CD4-positive, alpha-beta memory T cell (primary cell): ENCODE data around the gene GRIN2C. TPM values are rescaled to one million over a fixed set of nuclear protein-coding genes. Genes with fewer than 3 reads are reported as not detected.
"Not testable (repeated sequence)": the region's sequence is repeated elsewhere in the genome, so short reads cannot be mapped to it uniquely, and the experiment has no call there.

ENCODE experiments used
- CTCF ChIA-PET: fragments of 350-600 bp; sonication (Branson Sonifier 250); formaldehyde crosslinking; loops from one replicate; lab custom pipeline; 2021; ENCODE audit warnings: inconsistent platforms; ENCODE audit not compliant: partially characterized antibody; lab: Charles Lee
- POLR2A ChIA-PET: fragments of 350-600 bp; sonication (Branson Sonifier 250); formaldehyde crosslinking; loops from one replicate; lab custom pipeline; 2021; ENCODE audit not compliant: partially characterized antibody; lab: Charles Lee
- DNase-seq, 5 donors: peaks; one replicate each; pipeline versions ENCODE4 v3.0.0 to v3.0.0-alpha.2; 2020 to 2022; ENCODE audit warnings: mixed read lengths in 1 of 5
- H3K27ac ChIP-seq: one replicate; pipeline ENCODE4 v1.7.0; 2013; ENCODE audit warnings: low read depth, low read length
- H3K27me3 ChIP-seq: 2 replicates; pipeline ENCODE4 v1.7.0; 2013; ENCODE audit warnings: mild to moderate bottlenecking, low read length, moderate library complexity; ENCODE audit not compliant: insufficient read depth
- H3K36me3 ChIP-seq: 2 replicates; pipeline ENCODE4 v1.7.0; 2013; ENCODE audit warnings: mild to moderate bottlenecking, low read length, moderate library complexity; ENCODE audit not compliant: insufficient read depth
- H3K4me1 ChIP-seq: 2 replicates; pipeline ENCODE4 v1.7.0; 2013; ENCODE audit warnings: mild to moderate bottlenecking, low read length, moderate library complexity; ENCODE audit not compliant: insufficient read depth
- H3K4me3 ChIP-seq, 2 donors: one replicate each; pipeline ENCODE4 v1.7.0; 2013; ENCODE audit warnings: low read length in 2 of 2, mild to moderate bottlenecking in 1 of 2
- H3K9me3 ChIP-seq, 2 donors: one replicate each; pipeline ENCODE4 v1.7.0; 2013; ENCODE audit warnings: low read length in 2 of 2, control low read depth in 1 of 2; ENCODE audit not compliant: control insufficient read depth in 1 of 2
- H3K27ac Mint-ChIP-seq, 7 donors: one replicate each; pipeline ENCODE4 v1.8.0; 2020 to 2021; ENCODE audit warnings: mixed read lengths in 7 of 7, mild to moderate bottlenecking in 6 of 7, inconsistent platforms in 3 of 7, moderate library complexity in 3 of 7
- H3K27me3 Mint-ChIP-seq, 2 donors: one replicate each; pipeline ENCODE4 v1.8.0; 2020 to 2021; ENCODE audit warnings: mixed read lengths in 2 of 2
- H3K36me3 Mint-ChIP-seq, 2 donors: one replicate each; pipeline ENCODE4 v1.8.0; 2020 to 2021; ENCODE audit warnings: mixed read lengths in 2 of 2, inconsistent platforms in 1 of 2, mild to moderate bottlenecking in 1 of 2
- H3K4me1 Mint-ChIP-seq, 4 donors: one replicate each; pipeline ENCODE4 v1.8.0; 2020 to 2021; ENCODE audit warnings: mixed read lengths in 4 of 4, mild to moderate bottlenecking in 1 of 4
- H3K4me3 Mint-ChIP-seq, 8 donors: one replicate each; pipeline ENCODE4 v1.8.0; 2020 to 2021; ENCODE audit warnings: mixed read lengths in 8 of 8, mild to moderate bottlenecking in 7 of 8, moderate library complexity in 6 of 8, inconsistent platforms in 3 of 8
- H3K9me3 Mint-ChIP-seq, 8 donors: one replicate each; pipeline ENCODE4 v1.8.0; 2020 to 2021; ENCODE audit warnings: mixed read lengths in 8 of 8, mild to moderate bottlenecking in 5 of 8, inconsistent platforms in 3 of 8, moderate library complexity in 1 of 8
- intact Hi-C: fragments of 100-400 bp; cut with micrococcal nuclease; formaldehyde crosslinking; loops from one replicate; pipeline ENCODE4 v1.15.1; 2023
- polyA plus RNA-seq, 2 donors: library from polyadenylated mRNA; unstranded; fragments of 300-500 nt; fragmentation: Illumina TruSeq; gene quantifications; one replicate each; pipeline ENCODE4 v1.2.3, GENCODE V29; 2021
- total RNA-seq, 2 experiments: library from RNA; stranded (reverse); gene quantifications; one replicate each; pipeline ENCODE4 v1.2.3, GENCODE V29; 2021

Gene GRIN2C
- total RNA-seq (under 1 TPM in 1 of 2 experiments, not detected in 1; 0.09 TPM), polyA plus RNA-seq (not detected)

DNA sequence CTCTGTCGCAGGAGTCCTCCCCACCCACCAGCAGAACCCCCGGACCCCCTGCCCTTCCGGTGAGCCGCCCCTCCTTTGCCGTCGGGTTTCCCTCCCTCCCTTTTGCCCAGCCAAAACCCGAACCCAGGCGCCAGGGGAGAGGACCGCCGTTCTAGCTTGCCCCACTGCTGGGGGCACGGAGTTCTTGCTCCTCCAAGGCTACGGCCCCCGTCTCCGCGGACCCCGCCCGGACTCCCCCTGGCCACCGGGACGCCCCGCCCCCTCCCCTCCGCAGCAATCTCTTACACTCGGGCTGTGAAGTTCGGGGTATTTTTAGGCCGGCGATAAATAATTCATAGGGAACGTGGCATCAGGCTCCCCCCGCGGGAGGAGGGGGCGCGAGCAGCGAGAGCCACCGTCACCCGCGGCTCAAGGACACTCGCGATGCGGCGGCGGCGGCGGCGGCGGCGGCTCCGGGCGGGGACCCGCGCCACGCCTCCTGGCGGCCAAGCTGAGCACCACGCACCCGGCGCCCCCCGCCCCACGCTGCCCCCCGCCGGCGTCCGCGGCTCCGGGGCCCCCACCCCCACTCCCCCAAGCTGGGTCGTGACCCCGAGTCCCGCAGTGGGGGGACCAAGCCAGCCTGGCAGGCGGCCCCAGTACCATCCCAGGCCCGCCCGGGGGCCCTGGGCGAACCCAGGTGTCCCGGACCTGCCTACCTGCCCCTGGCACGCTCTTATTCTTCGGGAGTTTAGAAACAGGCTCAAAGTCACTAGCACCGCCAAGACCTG, at the start of gene GRIN2C:
Gene GRIN2C, minus strand, starts transcription at position 427 of the 770 bp plus-strand sequence. CDS start 4,793 bp downstream, outside the sequence.
- peaks cover 27% of the 10 kb centered on the region for H3K4me1 ChIP-seq
- CTCF ChIA-PET = interaction anchor here (1.0 to 7.4 kb wide), 8 partner anchors 10 to 202 kb away, joined by 3 to 77 read pairs (median 5); partner anchors contain the start of gene FDXR
- intact Hi-C loops = no loop called here
- peaks cover 37% of the 10 kb centered on the region for H3K27me3 ChIP-seq
- Mint-ChIP-seq H3K36me3 (no peaks in the 10 kb centered on the region), H3K4me3 (peak within 1 kb of the TSS; percentile 55 to 78 (median 74)), H3K9me3 (peaks cover 0 to 4% (median 0%) of the 10 kb centered on the region in 8 donors), H3K27me3 (peaks cover 25 to 43% of the 10 kb centered on the region in 2 donors), H3K4me1 (peaks cover 6 to 22% (median 11%) of the 10 kb centered on the region in 4 donors), H3K27ac (peak within 1 kb of the TSS in 3 of 7 donors; percentile 13 to 45 (median 43))
- H3K9me3 ChIP-seq = no peaks in the 10 kb centered on the region
- POLR2A ChIA-PET = interaction anchor here (1.0 to 3.4 kb wide), 2 partner anchors 13 to 83 kb away, joined by 3 to 15 read pairs; partner anchors contain the start of gene FDXR
- no peak within 1 kb of the TSS for H3K27ac ChIP-seq
- no peaks in the 10 kb centered on the region for H3K36me3 ChIP-seq
- H3K4me3 ChIP-seq = no peak within 1 kb of the TSS
- peak in 4 of 5 donors; percentile 27 to 44 (median 42) for DNase-seq

DNA sequence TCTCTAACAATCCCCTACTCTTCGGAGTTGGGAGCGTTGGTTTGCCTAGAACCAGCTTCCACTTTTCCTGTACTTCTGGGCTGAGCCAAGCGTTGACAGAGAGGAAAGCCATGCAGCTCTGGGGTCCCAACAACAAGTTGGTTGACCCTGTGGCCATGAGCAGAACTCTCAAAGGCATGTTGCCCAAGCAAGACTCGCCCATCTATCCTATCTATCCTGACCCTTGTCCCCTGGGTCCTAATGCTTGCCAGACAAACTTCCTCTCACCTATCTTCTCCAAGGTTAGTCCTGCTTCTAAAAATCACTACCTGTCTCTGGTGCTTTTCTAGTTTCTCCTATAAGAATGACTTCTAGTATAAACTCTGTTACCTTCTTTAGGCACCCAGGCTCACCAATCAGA, 49.4 kb upstream of the GRIN2C start:
- H3K27me3 ChIP-seq, H3K4me1 Mint-ChIP-seq, H3K27ac ChIP-seq, H3K36me3 ChIP-seq, H3K4me3 Mint-ChIP-seq, intact Hi-C loops, H3K27ac Mint-ChIP-seq, POLR2A ChIA-PET, H3K4me3 ChIP-seq, H3K27me3 Mint-ChIP-seq, DNase-seq, H3K4me1 ChIP-seq, CTCF ChIA-PET, H3K36me3 Mint-ChIP-seq, H3K9me3 ChIP-seq, H3K9me3 Mint-ChIP-seq: not testable (repeated sequence)

DNA sequence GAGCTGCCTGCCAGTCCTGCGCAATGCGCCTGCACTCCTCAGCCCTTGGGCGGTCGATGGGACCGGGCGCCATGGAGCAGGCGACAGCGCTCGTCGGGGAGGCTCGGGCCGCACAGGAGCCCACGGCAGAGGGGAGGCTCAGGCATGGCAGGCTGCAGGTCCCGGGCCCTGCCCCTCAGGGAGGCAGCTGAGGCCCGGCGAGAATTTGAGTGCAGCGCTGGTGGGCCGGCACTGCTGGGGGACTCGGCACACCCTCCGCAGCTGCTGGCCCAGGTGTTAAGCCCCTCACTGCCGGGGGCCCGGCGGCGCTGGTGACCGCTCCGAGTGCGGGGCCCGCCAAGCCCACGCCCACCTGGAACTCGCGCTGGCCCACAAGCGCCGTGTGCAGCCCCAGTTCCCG, 47.3 kb upstream of the GRIN2C start:
- ChIA-PET CTCF (no interaction called here), POLR2A (no interaction called here)
- H3K27me3 Mint-ChIP-seq = peaks cover 2 to 3% of the 10 kb centered on the region in 2 donors
- Histone ChIP-seq H3K27ac (no peak overlapping the region), H3K9me3 (no peaks in the 10 kb centered on the region), H3K4me1 (no peaks in the 10 kb centered on the region), H3K4me3 (no peak overlapping the region), H3K27me3 (no peaks in the 10 kb centered on the region), H3K36me3 (no peaks in the 10 kb centered on the region)
- DNase-seq = no peak
- intact Hi-C loops = no loop called here
- no peak overlapping the region for H3K27ac Mint-ChIP-seq
- peaks cover 0 to 3% (median 2%) of the 10 kb centered on the region in 4 donors for H3K4me1 Mint-ChIP-seq
- no peaks in the 10 kb centered on the region for H3K9me3 Mint-ChIP-seq
- H3K36me3 Mint-ChIP-seq = no peaks in the 10 kb centered on the region
- H3K4me3 Mint-ChIP-seq = no peak overlapping the region

DNA sequence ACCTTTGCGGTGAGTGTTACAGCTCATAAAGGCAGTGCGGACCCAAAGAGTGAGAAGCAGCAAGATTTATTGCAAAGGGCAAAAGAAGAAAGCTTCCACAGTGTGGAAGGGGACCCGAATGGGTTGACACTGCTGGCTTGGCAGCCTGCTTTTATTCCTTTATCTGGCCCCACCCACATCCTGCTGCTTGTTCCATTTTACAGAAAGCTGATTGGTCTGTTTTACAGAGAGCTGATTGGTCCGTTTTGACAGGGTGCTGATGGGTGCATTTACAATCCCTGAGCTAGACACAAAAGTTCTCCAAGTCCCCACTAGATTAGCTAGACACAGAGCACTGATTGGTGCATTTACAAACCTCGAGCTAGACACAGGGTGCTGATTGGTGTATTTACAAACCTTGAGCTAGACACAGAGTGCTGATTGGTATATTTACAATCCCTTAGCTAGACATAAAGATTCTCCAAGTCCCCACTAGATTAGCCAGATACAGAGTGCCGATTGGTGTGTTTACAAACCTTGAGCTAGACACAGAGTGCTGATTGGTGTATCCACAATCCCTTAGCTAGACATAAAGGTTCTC, 46.6 kb upstream of the GRIN2C start:
- H3K27me3 ChIP-seq, H3K27me3 Mint-ChIP-seq, H3K27ac ChIP-seq, H3K4me1 ChIP-seq, H3K4me3 Mint-ChIP-seq, intact Hi-C loops, H3K9me3 ChIP-seq, H3K4me3 ChIP-seq, H3K36me3 Mint-ChIP-seq, H3K4me1 Mint-ChIP-seq, H3K36me3 ChIP-seq, H3K9me3 Mint-ChIP-seq, POLR2A ChIA-PET, DNase-seq, CTCF ChIA-PET: not testable (repeated sequence)
- peak overlapping the region in 1 of 7 donors; percentile 7 for H3K27ac Mint-ChIP-seq

DNA sequence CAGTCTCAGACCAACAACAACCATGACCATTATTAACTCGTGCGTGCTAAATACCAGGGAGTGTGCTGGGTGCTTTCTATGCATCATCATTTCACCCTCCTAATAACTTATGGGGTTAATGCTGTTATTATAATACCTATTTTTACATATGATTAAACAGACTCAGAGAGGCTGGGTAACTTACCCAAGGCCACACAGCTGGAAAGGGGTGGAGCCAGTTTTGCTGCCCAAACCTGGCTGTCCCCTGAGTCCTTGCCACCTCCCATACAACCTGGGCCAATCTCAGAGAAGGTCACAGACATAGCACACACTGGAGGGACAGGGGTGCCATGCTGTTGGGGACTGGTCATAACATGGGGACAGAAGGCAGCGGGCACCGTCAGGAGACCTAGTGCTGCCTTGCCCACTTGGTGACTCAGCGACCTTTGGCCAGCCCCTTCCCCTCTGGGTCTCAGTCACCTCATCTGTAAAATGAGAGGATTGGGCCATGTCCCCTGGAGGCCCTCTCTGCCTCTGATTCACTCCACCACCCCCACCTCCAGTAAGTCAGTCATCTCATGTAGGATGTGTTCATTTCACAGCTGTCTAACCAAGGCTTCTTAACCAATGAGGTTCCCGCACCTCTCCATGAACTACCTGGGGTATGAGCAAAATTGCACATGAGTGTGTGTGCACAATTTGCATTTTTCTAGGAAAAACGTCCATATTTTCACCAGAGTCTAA, 45.2 kb upstream of the GRIN2C start:
- no peaks in the 10 kb centered on the region for H3K9me3 ChIP-seq
- H3K27ac Mint-ChIP-seq = no peak overlapping the region
- intact Hi-C loops = no loop called here
- H3K9me3 Mint-ChIP-seq = no peaks in the 10 kb centered on the region
- peaks cover 0 to 3% (median 2%) of the 10 kb centered on the region in 4 donors for H3K4me1 Mint-ChIP-seq
- no peak for DNase-seq
- H3K36me3 Mint-ChIP-seq = no peaks in the 10 kb centered on the region
- no peak overlapping the region for H3K4me3 Mint-ChIP-seq
- POLR2A ChIA-PET = no interaction called here
- no peak overlapping the region for H3K27ac ChIP-seq
- no peak overlapping the region for H3K4me3 ChIP-seq
- H3K27me3 Mint-ChIP-seq = peaks cover 10% of the 10 kb centered on the region in 2 donors
- no peaks in the 10 kb centered on the region for H3K36me3 ChIP-seq
- CTCF ChIA-PET = no interaction called here
- H3K27me3 ChIP-seq = no peaks in the 10 kb centered on the region
- no peaks in the 10 kb centered on the region for H3K4me1 ChIP-seq

DNA sequence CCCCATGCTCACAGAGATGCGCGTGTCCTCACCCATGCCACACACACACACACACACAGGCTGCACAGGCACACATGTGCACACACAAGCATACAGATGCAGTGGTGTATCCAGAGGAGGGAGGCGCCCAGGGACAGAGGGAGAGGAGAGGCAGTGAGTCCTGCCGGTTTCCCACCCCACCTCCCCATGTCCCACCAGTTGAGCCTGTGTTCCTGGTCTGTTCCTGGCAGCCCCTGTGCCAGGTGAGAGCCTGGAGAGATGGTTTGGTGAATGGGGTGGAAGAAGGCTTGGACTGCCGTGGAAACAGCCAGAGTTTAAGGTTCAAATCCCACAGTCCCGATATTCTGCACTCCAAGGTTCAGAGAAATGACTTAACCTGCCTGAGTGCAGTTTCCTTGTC, 44.0 kb upstream of the GRIN2C start:
- POLR2A ChIA-PET = no interaction called here
- no peak overlapping the region for H3K4me3 Mint-ChIP-seq

DNA sequence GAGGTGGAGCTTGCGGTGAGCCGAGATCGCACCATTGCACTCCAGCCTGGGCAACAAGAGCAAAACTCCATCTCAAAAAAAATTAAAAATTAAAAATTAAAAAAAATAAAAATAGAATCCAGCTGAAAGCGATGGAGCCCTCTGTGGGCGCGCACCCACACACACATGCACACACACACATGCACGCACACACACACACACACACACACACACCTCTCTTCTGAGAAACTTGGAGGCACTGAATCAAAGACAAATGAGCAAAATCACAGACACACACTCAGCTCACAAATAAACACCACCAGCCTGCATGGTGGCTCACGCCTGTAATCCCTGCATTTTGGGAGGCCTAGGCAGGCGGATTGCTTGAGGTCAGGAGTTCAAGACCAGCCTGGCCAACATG, 43.3 kb upstream of the GRIN2C start:
- Histone ChIP-seq H3K36me3 (no peaks in the 10 kb centered on the region), H3K9me3 (no peaks in the 10 kb centered on the region), H3K27me3 (no peaks in the 10 kb centered on the region), H3K27ac (no peak overlapping the region), H3K4me3 (no peak overlapping the region), H3K4me1 (no peaks in the 10 kb centered on the region)
- H3K27ac Mint-ChIP-seq = no peak overlapping the region
- intact Hi-C loops = no loop called here
- no peaks in the 10 kb centered on the region for H3K36me3 Mint-ChIP-seq
- ChIA-PET CTCF (no interaction called here), POLR2A (no interaction called here)
- H3K9me3 Mint-ChIP-seq = no peaks in the 10 kb centered on the region
- no peak overlapping the region for H3K4me3 Mint-ChIP-seq
- DNase-seq = no peak
- H3K4me1 Mint-ChIP-seq = peaks cover 0 to 3% (median under 1%) of the 10 kb centered on the region in 4 donors
- peaks cover 12 to 16% of the 10 kb centered on the region in 2 donors for H3K27me3 Mint-ChIP-seq

More for the DNA sequence above, 44.0 kb upstream of the GRIN2C start:
- H3K36me3 ChIP-seq = no peaks in the 10 kb centered on the region
- H3K9me3 Mint-ChIP-seq = no peaks in the 10 kb centered on the region
- no peaks in the 10 kb centered on the region for H3K27me3 ChIP-seq
- peaks cover 12 to 16% of the 10 kb centered on the region in 2 donors for H3K27me3 Mint-ChIP-seq
- no peaks in the 10 kb centered on the region for H3K9me3 ChIP-seq
- intact Hi-C loops = no loop called here
- H3K27ac ChIP-seq = no peak overlapping the region
- CTCF ChIA-PET = no interaction called here
- H3K36me3 Mint-ChIP-seq = no peaks in the 10 kb centered on the region
- no peak for DNase-seq
- no peak overlapping the region for H3K4me3 ChIP-seq
- H3K4me1 Mint-ChIP-seq = peaks cover 0 to 3% (median 2%) of the 10 kb centered on the region in 4 donors
- no peak overlapping the region for H3K27ac Mint-ChIP-seq
- H3K4me1 ChIP-seq = no peaks in the 10 kb centered on the region
